Lung (tissue), 16 donors: ENCODE results near the gene C8G. TPM values are rescaled to one million over a fixed set of nuclear protein-coding genes. Genes with fewer than 3 reads are reported as not detected.

ENCODE experiments used
- ATAC-seq: fragments of 200-7000 bp; cut with Tn5 transposase; one replicate; pipeline ENCODE4 v1.9.1; 2020; ENCODE audit warnings: moderate number of reproducible peaks; ENCODE audit not compliant: insufficient read depth, low FRiP score
- DNase-seq, 3 donors: peaks; one replicate each; pipeline ENCODE4 v3.0.0-alpha.2; 2013 to 2017
- H3K27ac ChIP-seq, 2 donors: one replicate each; pipeline ENCODE4 v1.5.1; 2013; ENCODE audit warnings: mild to moderate bottlenecking in 2 of 2, moderate library complexity in 2 of 2, control low read depth in 1 of 2, inconsistent platforms in 1 of 2, low read depth in 1 of 2, low read length in 1 of 2
- H3K27me3 ChIP-seq, 3 donors: one replicate each; pipeline ENCODE4 v1.5.1; 2013; ENCODE audit warnings: low read length in 2 of 3; ENCODE audit not compliant: control insufficient read depth in 3 of 3, insufficient read depth in 3 of 3
- H3K36me3 ChIP-seq, 4 donors: one replicate each; pipeline ENCODE4 v1.5.1; 2013; ENCODE audit warnings: low read length in 4 of 4, mild to moderate bottlenecking in 1 of 4, moderate library complexity in 1 of 4; ENCODE audit not compliant: control insufficient read depth in 4 of 4, insufficient read depth in 4 of 4
- H3K4me1 ChIP-seq, 5 donors: one replicate each; pipeline ENCODE4 v1.5.1; 2013; ENCODE audit warnings: low read length in 5 of 5, mild to moderate bottlenecking in 2 of 5, moderate library complexity in 1 of 5; ENCODE audit not compliant: control insufficient read depth in 5 of 5, insufficient read depth in 5 of 5
- H3K4me3 ChIP-seq: one replicate; pipeline ENCODE4 v1.5.1; 2013; ENCODE audit warnings: mild to moderate bottlenecking, control low read depth, moderate library complexity
- H3K9ac ChIP-seq, 2 donors: one replicate each; pipeline ENCODE4 v1.5.1; 2013; ENCODE audit warnings: low read length in 2 of 2, control low read depth in 1 of 2; ENCODE audit not compliant: insufficient read depth in 1 of 2
- H3K9me3 ChIP-seq, 4 donors: one replicate each; pipeline ENCODE4 v1.5.1; 2013; ENCODE audit warnings: low read length in 3 of 4, mild to moderate bottlenecking in 1 of 4, moderate library complexity in 1 of 4; ENCODE audit not compliant: control insufficient read depth in 4 of 4, insufficient read depth in 3 of 4
- WGBS, 2 donors: extraction: QIAGEN DNeasy Blood & Tissue Kit; methylation state at CpG; one replicate each; pipeline ENCODE4 v1.1.7; 2013; 5-methylcytosine and 5-hydroxymethylcytosine counted together
- long read RNA-seq, 5 donors: transcript quantifications; one replicate each; lab custom pipeline, GENCODE V29; 2026
- polyA plus RNA-seq, 2 donors: library from polyadenylated mRNA; stranded (reverse); fragments of 200-250 nt; gene quantifications; one replicate each; pipeline ENCODE4 v1.2.1, GENCODE V29; 2013
- total RNA-seq, 2 donors: library from RNA; depleted of rRNA in 1 of 2; stranded (reverse); fragments of >200 nt in 1 of 2; gene quantifications; one replicate each; pipeline ENCODE4 v1.2.1, GENCODE V29; 2014 to 2021
- TF ChIP-seq, protein P1 (sequence below): IDR thresholded peaks from 2 replicates; pipeline ENCODE4 v1.5.1; 2012; ENCODE audit warnings: mild to moderate bottlenecking; ENCODE audit errors: control extremely low read depth, extremely low read depth
- donor health status: control.
- donor health status: control.
- donor health status: Bipolar disorder and iron deficiency.
- donor health status: healthy.
- donor health status: DM: yes; HTN: yes; CAD: no.

The C8G gene
- total RNA-seq (1 to 10 TPM in 1 of 2 donors, not detected in 1; 2.1 TPM), polyA plus RNA-seq (1 to 10 TPM in 1 of 2 donors, under 1 TPM in 1; 0.90 to 1.4 TPM)
- long read RNA-seq, donor 1: 0 reads
- long read RNA-seq, donor 2: 0 reads
- long read RNA-seq, donor 3, partial matches to known transcripts: 0 of 1 reads
- long read RNA-seq, donor 3, other reads (novel, unspliced or antisense): 0 of 1 reads
- long read RNA-seq, donor 4: 0 reads
- long read RNA-seq, donor 5: 0 reads

GRCh38 chr9:136944519-136945332, at the start of gene C8G, which contains the start of gene FBXW5:
Gene C8G (plus strand): TSS chr9:136945243. CDS start chr9:136945321, 78 bp downstream.
Gene FBXW5 (minus strand): TSS chr9:136944738. CDS start chr9:136944083, 655 bp downstream.
- H3K4me3 ChIP-seq: peak within 1 kb of the TSS; percentile 86

DNA sequence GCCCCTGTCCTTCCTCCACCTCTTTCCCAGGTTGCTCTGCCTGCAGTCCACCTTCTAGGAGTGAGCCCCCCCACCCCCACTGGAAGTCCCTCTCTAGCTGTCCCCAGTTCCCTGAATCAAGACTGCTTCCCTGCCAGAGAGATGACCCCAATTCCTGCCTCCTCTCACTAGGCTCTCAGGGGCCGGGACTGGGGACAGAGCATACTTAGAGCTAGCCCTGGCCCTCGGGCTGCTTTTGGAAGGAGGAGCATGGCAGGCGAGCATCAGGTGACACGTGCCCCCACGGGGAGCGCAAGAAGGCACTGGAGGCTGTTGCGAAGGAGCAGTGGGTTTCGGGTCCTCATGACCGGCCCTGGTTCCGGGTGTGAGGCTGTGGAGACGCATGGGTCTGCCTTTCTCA, 49.0 kb upstream of the C8G start:
- TF ChIP-seq, protein P1, sequence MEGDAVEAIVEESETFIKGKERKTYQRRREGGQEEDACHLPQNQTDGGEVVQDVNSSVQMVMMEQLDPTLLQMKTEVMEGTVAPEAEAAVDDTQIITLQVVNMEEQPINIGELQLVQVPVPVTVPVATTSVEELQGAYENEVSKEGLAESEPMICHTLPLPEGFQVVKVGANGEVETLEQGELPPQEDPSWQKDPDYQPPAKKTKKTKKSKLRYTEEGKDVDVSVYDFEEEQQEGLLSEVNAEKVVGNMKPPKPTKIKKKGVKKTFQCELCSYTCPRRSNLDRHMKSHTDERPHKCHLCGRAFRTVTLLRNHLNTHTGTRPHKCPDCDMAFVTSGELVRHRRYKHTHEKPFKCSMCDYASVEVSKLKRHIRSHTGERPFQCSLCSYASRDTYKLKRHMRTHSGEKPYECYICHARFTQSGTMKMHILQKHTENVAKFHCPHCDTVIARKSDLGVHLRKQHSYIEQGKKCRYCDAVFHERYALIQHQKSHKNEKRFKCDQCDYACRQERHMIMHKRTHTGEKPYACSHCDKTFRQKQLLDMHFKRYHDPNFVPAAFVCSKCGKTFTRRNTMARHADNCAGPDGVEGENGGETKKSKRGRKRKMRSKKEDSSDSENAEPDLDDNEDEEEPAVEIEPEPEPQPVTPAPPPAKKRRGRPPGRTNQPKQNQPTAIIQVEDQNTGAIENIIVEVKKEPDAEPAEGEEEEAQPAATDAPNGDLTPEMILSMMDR: no peak
- 85 to 91% methylated on average over 11 of the region's 11 CpGs for WGBS, 2 donors
- no peaks in the 10 kb centered on the region for H3K27me3 ChIP-seq
- no peaks in the 10 kb centered on the region for H3K9me3 ChIP-seq
- no peak overlapping the region for H3K9ac ChIP-seq
- no peak overlapping the region for H3K4me3 ChIP-seq
- no peak for ATAC-seq
- peaks cover 0 to 3% (median 0%) of the 10 kb centered on the region in 5 donors for H3K4me1 ChIP-seq
- DNase-seq: no peak
- H3K36me3 ChIP-seq: peaks cover 3 to 22% (median 10%) of the 10 kb centered on the region in 4 donors
- H3K27ac ChIP-seq: no peak overlapping the region

More at GRCh38 chr9:136944519-136945332, at the start of gene C8G, which contains the start of gene FBXW5:
- ATAC-seq: peak; percentile 92
- H3K27me3 ChIP-seq: no peaks in the 10 kb centered on the region
- TF ChIP-seq, protein P1: peak; percentile 89
- peaks cover 0 to 22% (median 10%) of the 10 kb centered on the region in 5 donors for H3K4me1 ChIP-seq
- peaks cover 0 to 2% (median 0%) of the 10 kb centered on the region in 4 donors for H3K9me3 ChIP-seq
- peak within 1 kb of the TSS; percentile 9 to 55 for H3K9ac ChIP-seq
- DNase-seq: peak; percentile 96 to 97 (median 97)
- peak within 1 kb of the TSS; percentile 84 to 97 for H3K27ac ChIP-seq
- H3K36me3 ChIP-seq: peaks cover 2 to 37% (median 17%) of the 10 kb centered on the region in 4 donors
- 4 to 8% methylated on average over 32 to 74 of the region's 74 CpGs for WGBS, 2 donors

- H3K36me3 ChIP-seq: peaks cover 0 to 23% (median 10%) of the 10 kb centered on the region in 4 donors
- H3K4me1 ChIP-seq: peaks cover 0 to 17% (median 3%) of the 10 kb centered on the region in 5 donors
- 95 to 97% methylated on average over 21 of the region's 21 CpGs for WGBS, 2 donors
Measured at GRCh38 chr9:136898483-136899100, 46.5 kb upstream of the C8G start.

More at GRCh38 chr9:136898483-136899100, 46.5 kb upstream of the C8G start:
- Histone ChIP-seq H3K27ac (no peak overlapping the region), H3K9ac (no peak overlapping the region), H3K27me3 (no peaks in the 10 kb centered on the region), H3K9me3 (no peaks in the 10 kb centered on the region), H3K4me3 (no peak overlapping the region)
- TF ChIP-seq, protein P1: no peak
- ATAC-seq: no peak
- no peak for DNase-seq
